HepG2 (cell line): ENCODE results near the gene RGS14. TPM values are rescaled to one million over a fixed set of nuclear protein-coding genes. Genes with fewer than 3 reads are reported as not detected.

Experiments
- ATAC-seq: fragments of 200-7000 bp; cut with Tn5 transposase; 3 replicates; pipeline ENCODE4 v1.9.1; 2020; ENCODE audit warnings: mild to moderate bottlenecking, moderate library complexity
- BruUV-seq: library from RNA; stranded (reverse); fragments of 400-500 nt; replicated peaks from 2 replicates; lab custom pipeline; 2021; lab: Mats Ljungman, UMichigan
- CTCF ChIA-PET: fragments of 300-600 bp; formaldehyde crosslinking; extraction: SDS; loops from one replicate; lab custom pipeline; 2021; ENCODE audit warnings: low total read pairs, inconsistent platforms, low intra/inter-chr PET ratio; lab: Yijun Ruan, JAX
- POLR2A ChIA-PET: fragments of 350-600 bp; sonication (Branson Sonifier 250); formaldehyde crosslinking; loops from one replicate; lab custom pipeline; 2020; ENCODE audit warnings: antibody characterized with exemption, inconsistent platforms; lab: Yijun Ruan, JAX
- DNase-seq: peaks from one replicate; pipeline ENCODE4 v3.0.0-alpha.2; 2015; ENCODE audit warnings: low spot score
- FAIRE-seq: peaks from 3 replicates; lab custom pipeline; 2011; peaks lifted over from hg19 to GRCh38; lab: Jason Lieb, UNC
- H2AFZ ChIP-seq: one replicate; pipeline ENCODE4 v1.6.1; 2011; ENCODE audit warnings: low read length, inconsistent platforms
- H3K27ac ChIP-seq: fragments of 300-600 bp; 3 replicates; pipeline ENCODE4 v1.8.0; 2011; ENCODE audit warnings: mixed run types, mild to moderate bottlenecking, mixed read lengths, low read length, inconsistent platforms; ENCODE audit not compliant: insufficient read depth; ENCODE audit errors: extremely low read length
- H3K27me3 ChIP-seq, 2 experiments: fragments of 200-600 bp in 1 of 2; 2 replicates in 1 of 2; 3 replicates in 1 of 2; pipeline versions ENCODE4 v1.6.0 to v1.8.0; 2011; ENCODE audit warnings: low read length in 2 of 2, mild to moderate bottlenecking in 2 of 2, moderate library complexity in 2 of 2, inconsistent platforms in 1 of 2; ENCODE audit not compliant: insufficient read depth in 2 of 2, control insufficient read depth in 1 of 2
- H3K36me3 ChIP-seq, 2 experiments: fragments of 200-600 bp in 1 of 2; replicated peaks in 1 of 2; 2 replicates in 1 of 2; 3 replicates in 1 of 2; pipeline versions ENCODE4 v1.5.1 to v1.8.0; 2011; ENCODE audit warnings: low read length in 2 of 2, inconsistent platforms in 1 of 2; ENCODE audit not compliant: insufficient read depth in 2 of 2, control insufficient read depth in 1 of 2
- H3K4me1 ChIP-seq: 2 replicates; pipeline ENCODE4 v1.5.1; 2012; ENCODE audit warnings: low read length, inconsistent platforms; ENCODE audit not compliant: insufficient read depth
- H3K4me2 ChIP-seq: 2 replicates; pipeline ENCODE4 v1.6.0; 2011; ENCODE audit warnings: low read depth, low read length, inconsistent platforms
- H3K4me3 ChIP-seq, 3 experiments: fragments of 200-600 bp in 1 of 3; sonication (generic), shearing (Covaris generic) in 1 of 3; replicated peaks in 1 of 3; 2 replicates each; pipeline ENCODE4 v1.5.1; 2011 to 2016; ENCODE audit warnings: low read length in 3 of 3, inconsistent platforms in 2 of 3, low read depth in 2 of 3, mild to moderate bottlenecking in 2 of 3, control low read depth in 1 of 3, mixed read lengths in 1 of 3; ENCODE audit not compliant: insufficient read depth in 1 of 3
- H3K79me2 ChIP-seq: one replicate; pipeline ENCODE4 v1.6.1; 2011; ENCODE audit warnings: low read length, inconsistent platforms; ENCODE audit not compliant: insufficient read depth
- H3K9ac ChIP-seq: 2 replicates; pipeline ENCODE4 v1.6.0; 2011; ENCODE audit warnings: mild to moderate bottlenecking, low read depth, low read length, inconsistent platforms; ENCODE audit not compliant: insufficient read depth
- H3K9me3 ChIP-seq: 2 replicates; pipeline ENCODE4 v1.5.1; 2012; ENCODE audit warnings: mild to moderate bottlenecking, low read length
- H4K20me1 ChIP-seq: 2 replicates; pipeline ENCODE4 v1.6.0; 2011; ENCODE audit warnings: inconsistent platforms, mild to moderate bottlenecking, low read length, moderate library complexity; ENCODE audit not compliant: insufficient read depth
- ADNP ChIP-seq: sonication (generic); formaldehyde crosslinking; IDR thresholded peaks from 2 replicates; pipeline ENCODE4 v1.4.0; 2020; ENCODE audit warnings: missing genetic modification reagents
- EP300 ChIP-seq, 3 experiments: sonication (generic) in 1 of 3; formaldehyde crosslinking in 1 of 3; IDR thresholded peaks; 2 replicates each; pipeline versions ENCODE4 v1.5.1 to v1.6.1; 2011 to 2020; ENCODE audit warnings: low read depth in 2 of 3, low read length in 2 of 3, borderline replicate concordance in 1 of 3, improper control_type of control experiment in 1 of 3, mild to moderate bottlenecking in 1 of 3, missing genetic modification reagents in 1 of 3, moderate library complexity in 1 of 3
- IRF2 ChIP-seq: IDR thresholded peaks from 2 replicates; pipeline ENCODE4 v1.6.1; 2018; ENCODE audit warnings: missing genetic modification reagents, missing compliant biosample characterization
- KDM5B ChIP-seq: sonication (generic); formaldehyde crosslinking; IDR thresholded peaks from 2 replicates; pipeline ENCODE4 v1.4.0; 2020; ENCODE audit warnings: missing genetic modification reagents, mild to moderate bottlenecking, borderline replicate concordance
- MTA1 ChIP-seq: sonication (generic); formaldehyde crosslinking; IDR thresholded peaks from 2 replicates; pipeline ENCODE4 v1.4.0; 2020; ENCODE audit warnings: missing genetic modification reagents, mild to moderate bottlenecking, borderline replicate concordance
- MYC ChIP-seq: sonication (generic); formaldehyde crosslinking; IDR thresholded peaks from 2 replicates; pipeline ENCODE4 v1.9.0; 2021; ENCODE audit warnings: missing genetic modification reagents, borderline replicate concordance
- NR2F1 ChIP-seq, 2 experiments: fragments of 450-650 bp in 1 of 2; formaldehyde crosslinking in 1 of 2; IDR thresholded peaks; 2 replicates each; pipeline versions ENCODE4 v1.5.0 to v1.6.1; 2016 to 2020; ENCODE audit warnings: mild to moderate bottlenecking in 1 of 2, missing compliant biosample characterization in 1 of 2, missing genetic modification reagents in 1 of 2, moderate library complexity in 1 of 2
- NR2F6 ChIP-seq, 2 experiments: IDR thresholded peaks; 2 replicates each; pipeline ENCODE4 v1.6.1; 2016; ENCODE audit warnings: antibody characterized with exemption in 1 of 2, mild to moderate bottlenecking in 1 of 2
- SALL1 ChIP-seq: sonication (generic); formaldehyde crosslinking; IDR thresholded peaks from 2 replicates; pipeline ENCODE4 v1.8.0; 2022; ENCODE audit warnings: mild to moderate bottlenecking, missing genetic modification reagents
- ZBTB38 ChIP-seq: sonication (generic); formaldehyde crosslinking; IDR thresholded peaks from 2 replicates; pipeline ENCODE4 v1.5.1; 2020; ENCODE audit warnings: mild to moderate bottlenecking, missing genetic modification reagents
- ZNF232 ChIP-seq: sonication (generic); formaldehyde crosslinking; IDR thresholded peaks from 2 replicates; pipeline ENCODE4 v1.4.0; 2020; ENCODE audit warnings: missing genetic modification reagents, borderline replicate concordance
- ZNF292 ChIP-seq: sonication (generic); formaldehyde crosslinking; IDR thresholded peaks from 2 replicates; pipeline ENCODE4 v1.8.1; 2022; ENCODE audit warnings: mild to moderate bottlenecking, low read depth, missing genetic modification reagents, borderline replicate concordance
- ZNF749 ChIP-seq: sonication (generic); formaldehyde crosslinking; IDR thresholded peaks from 2 replicates; pipeline ENCODE4 v1.8.0; 2022; ENCODE audit warnings: mild to moderate bottlenecking, missing genetic modification reagents, moderate library complexity, borderline replicate concordance
- ZNF788 ChIP-seq: sonication (generic); formaldehyde crosslinking; IDR thresholded peaks from 2 replicates; pipeline ENCODE4 v1.5.0; 2020; ENCODE audit warnings: mild to moderate bottlenecking, missing genetic modification reagents, borderline replicate concordance
- WGBS: methylation state at CpG from one replicate; pipeline ENCODE4 v1.1.6; 2017; ENCODE audit warnings: low lambda C conversion rate; 5-methylcytosine and 5-hydroxymethylcytosine counted together
- in situ Hi-C: cut with HindIII; loops from 2 replicates; pipeline ENCODE4 v1.10.0; 2017; ENCODE audit warnings: low pct_unique_long_range_greater_than_20kb; ENCODE audit not compliant: extremely low pct_ligation_motif_present
- intact Hi-C: fragments of 100-400 bp; cut with micrococcal nuclease; formaldehyde crosslinking; loops from one replicate; pipeline ENCODE4 v1.10.0; 2022; ENCODE audit not compliant: unreplicated experiment
- polyA plus RNA-seq, 8 experiments: library from polyadenylated mRNA; depleted of rRNA in 3 of 8; stranded (reverse) in 7 of 8; unstranded in 1 of 8; fragments of >200 nt; fragmentation: Illumina TruSeq in 4 of 8; extraction: Trizol in 4 of 8; gene quantifications; 2 replicates each; pipeline versions ENCODE4 v1.2.1 to v1.2.3, GENCODE V29; 2011 to 2016; ENCODE audit warnings: low read depth in 4 of 8, missing spikeins in 1 of 8, mixed read lengths in 1 of 8; ENCODE audit not compliant: insufficient read depth in 1 of 8
- total RNA-seq, 5 experiments: library from RNA; depleted of rRNA; stranded (reverse); fragments of >200 nt; fragmentation: Illumina TruSeq; extraction: Trizol; gene quantifications; 2 replicates each; pipeline ENCODE4 v1.2.3, GENCODE V29; 2016; ENCODE audit warnings: low read depth in 1 of 5
- TF ChIP-seq, protein P1 (sequence below): sonication (generic); formaldehyde crosslinking; IDR thresholded peaks from 2 replicates; pipeline ENCODE4 v1.5.0; 2020; ENCODE audit warnings: mild to moderate bottlenecking, missing genetic modification reagents
- TF ChIP-seq, protein P2 (sequence below): IDR thresholded peaks from 2 replicates; pipeline ENCODE4 v1.6.1; 2012; ENCODE audit warnings: inconsistent platforms

The RGS14 gene
- total and polyA plus RNA-seq, 2 of the 13 experiments (the other 11 are each of a cell fraction or from before 2014, with no cell fraction given): 11.1 to 17.2 TPM

DNA sequence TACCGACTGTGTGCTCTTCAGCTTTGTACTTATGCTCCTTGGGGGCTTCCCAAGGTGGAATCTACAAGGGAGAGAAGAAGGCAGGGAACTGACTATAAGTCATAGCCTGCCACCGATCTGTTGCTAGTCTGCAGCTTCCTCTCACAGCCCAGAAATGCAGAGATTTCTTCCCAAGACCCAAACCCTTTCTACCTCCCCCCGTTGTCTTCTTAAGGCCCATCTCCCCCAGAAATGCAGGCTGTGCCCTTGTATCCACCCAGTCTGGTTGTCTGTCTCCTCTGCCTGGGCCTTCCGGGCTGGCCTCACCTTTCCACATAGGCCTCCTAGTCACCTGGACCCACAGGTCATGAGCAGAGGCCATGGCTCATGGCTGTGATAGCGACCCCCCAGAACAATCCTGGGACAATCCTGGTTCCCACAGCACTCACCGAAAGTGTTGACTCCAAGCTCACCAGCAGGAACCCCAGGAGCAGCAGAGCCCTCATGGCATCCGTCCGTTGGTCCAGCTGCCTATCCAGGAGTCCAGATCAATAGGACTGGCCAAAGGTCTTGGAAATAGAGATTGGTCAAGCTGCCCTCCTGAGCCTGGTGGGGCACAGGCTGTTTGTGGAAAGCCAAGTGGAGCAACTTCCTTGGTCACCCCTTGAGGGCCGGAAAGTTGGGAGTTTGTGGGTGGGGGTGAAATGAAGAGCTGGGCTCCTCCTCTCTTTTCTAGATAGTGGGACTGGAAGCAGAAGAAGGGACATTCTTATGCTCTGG, 51.5 kb downstream of the RGS14 start, which contains the start of gene F12:
TSS of gene F12 (minus strand) at position 522 of the 759 bp plus-strand sequence. CDS start at position 485, 37 bp downstream.
- Histone ChIP-seq H3K36me3 (no peaks in the 10 kb centered on the region), H3K79me2 (no peaks in the 10 kb centered on the region), H3K4me1 (peaks cover 40% of the 10 kb centered on the region), H4K20me1 (no peaks in the 10 kb centered on the region), H3K4me3 (peak within 1 kb of the TSS in 1 of 3 experiments; percentile 48; a peak in 1 of 6 replicates), H3K9ac (peak within 1 kb of the TSS; percentile 20), H3K27me3 (0 out of 5 replicates have a peak, but pooled peaks cover 0 to 3% of the 10 kb centered on the region in 2 experiments), H3K27ac (peak within 1 kb of the TSS; percentile 61), H3K4me2 (peak within 1 kb of the TSS; percentile 60), H2AFZ (no peak within 1 kb of the TSS), H3K9me3 (no peaks in the 10 kb centered on the region)
- POLR2A ChIA-PET: interaction anchor here (0.8 to 2.7 kb wide), 11 partner anchors 10 to 55 kb away, joined by 3 to 22 read pairs (median 5); partner anchors contain the start of gene GRK6
- FAIRE-seq: peak; percentile 60
- in situ Hi-C loops (no loop called here), intact Hi-C loops (no loop called here)
- WGBS: 14% methylated on average over 4 of the region's 9 CpGs
- ATAC-seq: peak; percentile 88
- peak; percentile 41 for DNase-seq
- BruUV-seq: TSS peak; percentile 51
- CTCF ChIA-PET: no interaction called here
- TF ChIP-seq IRF2 (CRISPR knock-in tag) (0 out of 2 replicates have a peak, but pooled peaks have one; percentile 15), ZBTB38 (0 out of 2 replicates have a peak, but pooled peaks have one; percentile 21), KDM5B (peak; percentile 30; the same call in 1 of the 2 replicates), EP300 (IDR thresholded peaks at IDR 0.05; ENCODE audit: low read depth in 2 of 2, low read length in 2 of 2) (peak in 1 of 2 experiments; percentile 54; a peak in 1 of 4 replicates), EP300 (CRISPR knock-in tag; IDR thresholded peaks at IDR 0.05; ENCODE audit: borderline replicate concordance) (no peak), MYC (CRISPR knock-in tag) (peak; percentile 65; the same call in 1 of the 2 replicates), ZNF232 (CRISPR knock-in tag) (no peak), MTA1 (CRISPR knock-in tag) (peak; percentile 93), ZNF788 (CRISPR knock-in tag) (peak; percentile 26; the same call in 1 of the 2 replicates), ADNP (CRISPR knock-in tag) (no peak), NR2F6 (IDR thresholded peaks at IDR 0.05) (peak; percentile 45; the same call in 1 of the 2 replicates), NR2F6 (CRISPR knock-in tag; IDR thresholded peaks at IDR 0.05) (peak; percentile 30; the same call in 1 of the 2 replicates), SALL1 (CRISPR knock-in tag) (peak; percentile 87), ZNF292 (CRISPR knock-in tag) (peak; percentile 86; the same call in 1 of the 2 replicates), NR2F1 (CRISPR knock-in tag; IDR thresholded peaks at IDR 0.05) (peak in 1 of 2 experiments; percentile 60; a peak in 1 of 4 replicates), ZNF749 (no peak)
- TF ChIP-seq, protein P1, sequence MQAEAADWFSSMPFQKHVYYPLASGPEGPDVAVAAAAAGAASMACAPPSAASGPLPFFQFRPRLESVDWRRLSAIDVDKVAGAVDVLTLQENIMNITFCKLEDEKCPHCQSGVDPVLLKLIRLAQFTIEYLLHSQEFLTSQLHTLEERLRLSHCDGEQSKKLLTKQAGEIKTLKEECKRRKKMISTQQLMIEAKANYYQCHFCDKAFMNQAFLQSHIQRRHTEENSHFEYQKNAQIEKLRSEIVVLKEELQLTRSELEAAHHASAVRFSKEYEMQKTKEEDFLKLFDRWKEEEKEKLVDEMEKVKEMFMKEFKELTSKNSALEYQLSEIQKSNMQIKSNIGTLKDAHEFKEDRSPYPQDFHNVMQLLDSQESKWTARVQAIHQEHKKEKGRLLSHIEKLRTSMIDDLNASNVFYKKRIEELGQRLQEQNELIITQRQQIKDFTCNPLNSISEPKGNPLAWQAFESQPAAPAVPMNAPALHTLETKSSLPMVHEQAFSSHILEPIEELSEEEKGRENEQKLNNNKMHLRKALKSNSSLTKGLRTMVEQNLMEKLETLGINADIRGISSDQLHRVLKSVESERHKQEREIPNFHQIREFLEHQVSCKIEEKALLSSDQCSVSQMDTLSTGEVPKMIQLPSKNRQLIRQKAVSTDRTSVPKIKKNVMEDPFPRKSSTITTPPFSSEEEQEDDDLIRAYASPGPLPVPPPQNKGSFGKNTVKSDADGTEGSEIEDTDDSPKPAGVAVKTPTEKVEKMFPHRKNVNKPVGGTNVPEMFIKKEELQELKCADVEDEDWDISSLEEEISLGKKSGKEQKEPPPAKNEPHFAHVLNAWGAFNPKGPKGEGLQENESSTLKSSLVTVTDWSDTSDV (CRISPR knock-in tag): 0 out of 2 replicates have a peak, but pooled peaks have one; percentile 39
- TF ChIP-seq, protein P2, sequence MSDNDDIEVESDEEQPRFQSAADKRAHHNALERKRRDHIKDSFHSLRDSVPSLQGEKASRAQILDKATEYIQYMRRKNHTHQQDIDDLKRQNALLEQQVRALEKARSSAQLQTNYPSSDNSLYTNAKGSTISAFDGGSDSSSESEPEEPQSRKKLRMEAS: peak; percentile 65
